Pulmonary artery endothelial cell (primary cell): ENCODE measurements around the gene SORBS2. TPM values are rescaled to one million over a fixed set of nuclear protein-coding genes. Genes with fewer than 3 reads are reported as not detected.

Experiments used
- DNase-seq: peaks from one replicate; pipeline ENCODE4 v3.0.0-alpha.2; 2011; ENCODE audit warnings: low read depth, low spot score
- total RNA-seq: library from RNA; depleted of rRNA; stranded (reverse); fragments of >200 nt; gene quantifications from 2 replicates; pipeline ENCODE4 v1.2.3, GENCODE V29; 2014

The SORBS2 gene
- total RNA-seq, 1 donor from 2014 or later: 46.2 TPM

- no peak for DNase-seq
Observed at GRCh38 chr4:185645403-185645802, 166.6 kb downstream of the SORBS2 start.

GRCh38 chr4:185644408-185644807 is 167.6 kb downstream of the SORBS2 start:
- no peak for DNase-seq

- DNase-seq: no peak
Observed at GRCh38 chr4:185642907-185643306, 169.1 kb downstream of the SORBS2 start.

GRCh38 chr4:185640811-185641675 is 171.0 kb downstream of the SORBS2 start:
- DNase-seq: peak; percentile 56

GRCh38 chr4:185638548-185639301 is 173.3 kb downstream of the SORBS2 start:
- no peak for DNase-seq

- no peak for DNase-seq
Observed at GRCh38 chr4:185638093-185638492, 173.9 kb downstream of the SORBS2 start.

GRCh38 chr4:185637163-185637875 is 174.7 kb downstream of the SORBS2 start:
- DNase-seq: no peak

- no peak for DNase-seq
Observed at GRCh38 chr4:185634066-185634652, 177.8 kb downstream of the SORBS2 start.

GRCh38 chr4:185626798-185627197 is 185.2 kb downstream of the SORBS2 start:
- no peak for DNase-seq

- DNase-seq: no peak
Observed at GRCh38 chr4:185625503-185625902, 186.5 kb downstream of the SORBS2 start.

- DNase-seq: no peak
Observed at GRCh38 chr4:185624259-185624589, 187.8 kb downstream of the SORBS2 start.

GRCh38 chr4:185623444-185624258 is 188.3 kb downstream of the SORBS2 start:
- no peak for DNase-seq

- no peak for DNase-seq
Observed at GRCh38 chr4:185608185-185608584, 203.8 kb downstream of the SORBS2 start.

- no peak for DNase-seq
Observed at GRCh38 chr4:185602397-185602796, 209.6 kb downstream of the SORBS2 start.

- no peak for DNase-seq
Observed at GRCh38 chr4:185600801-185601434, 211.1 kb downstream of the SORBS2 start.

- DNase-seq: no peak
Observed at GRCh38 chr4:185599553-185600243, 212.3 kb downstream of the SORBS2 start.

- DNase-seq: no peak
Observed at GRCh38 chr4:185598846-185599552, 213.0 kb downstream of the SORBS2 start.

- DNase-seq: peak; percentile 57
Observed at GRCh38 chr4:185597532-185598188, 214.3 kb downstream of the SORBS2 start.
